Karpas-422 (cell line): ENCODE results near the gene SLC4A1AP. TPM values are rescaled to one million over a fixed set of nuclear protein-coding genes. Genes with fewer than 3 reads are reported as not detected.

Experiments
- DNase-seq: peaks from one replicate; pipeline ENCODE4 v3.0.0-alpha.2; 2015
- H2AFZ ChIP-seq: fragments of 200-600 bp; sonication (generic); 2 replicates; pipeline ENCODE4 v1.6.1; 2014; ENCODE audit warnings: antibody characterized with exemption, low read length, mixed read lengths
- H3K27ac ChIP-seq: fragments of 200-600 bp; sonication (generic); 2 replicates; pipeline ENCODE4 v1.5.1; 2014; ENCODE audit warnings: mild to moderate bottlenecking, low read length, moderate library complexity
- H3K27me3 ChIP-seq: fragments of 200-600 bp; sonication (generic); 2 replicates; pipeline ENCODE4 v1.6.1; 2014; ENCODE audit warnings: low read length, mixed read lengths
- H3K36me3 ChIP-seq: fragments of 200-600 bp; sonication (generic); 2 replicates; pipeline ENCODE4 v1.6.1; 2014; ENCODE audit warnings: low read length, mixed read lengths; ENCODE audit not compliant: insufficient read depth
- H3K4me1 ChIP-seq: fragments of 200-600 bp; sonication (generic); 2 replicates; pipeline ENCODE4 v1.6.1; 2014; ENCODE audit warnings: mild to moderate bottlenecking, low read length, mixed read lengths
- H3K4me2 ChIP-seq: fragments of 200-600 bp; sonication (generic); 2 replicates; pipeline ENCODE4 v1.6.1; 2014; ENCODE audit warnings: low read length, low read depth, mild to moderate bottlenecking; ENCODE audit not compliant: poor library complexity, severe bottlenecking
- H3K4me3 ChIP-seq: fragments of 200-600 bp; sonication (generic); 2 replicates; pipeline ENCODE4 v1.5.1; 2014; ENCODE audit warnings: mild to moderate bottlenecking, antibody characterized with exemption, low read length, mixed read lengths
- H3K79me2 ChIP-seq: fragments of 200-600 bp; sonication (generic); 2 replicates; pipeline ENCODE4 v1.6.1; 2014; ENCODE audit warnings: mild to moderate bottlenecking, low read length, mixed read lengths
- H3K9ac ChIP-seq: fragments of 200-600 bp; sonication (generic); 2 replicates; pipeline ENCODE4 v1.6.0; 2014; ENCODE audit warnings: low read length
- H3K9me2 ChIP-seq: fragments of 200-600 bp; sonication (generic), shearing (Covaris generic); replicated peaks from 2 replicates; pipeline ENCODE4 v1.6.0; 2014; ENCODE audit warnings: mild to moderate bottlenecking, low read length, moderate library complexity; ENCODE audit not compliant: insufficient read depth
- H3K9me3 ChIP-seq: fragments of 300-700, 200-600 bp; sonication (generic); 2 replicates; pipeline ENCODE4 v1.6.1; 2014; ENCODE audit warnings: low read length, mixed read lengths
- H4K20me1 ChIP-seq: fragments of 200-600 bp; sonication (generic); 2 replicates; pipeline ENCODE4 v1.6.1; 2014; ENCODE audit warnings: mild to moderate bottlenecking, antibody characterized with exemption, low read length, low read depth; ENCODE audit not compliant: insufficient read depth
- small RNA-seq: library from RNA; depleted of rRNA; stranded (forward); fragments of <200 nt; gene quantifications from one replicate; pipeline ENCODE3, GENCODE V24; 2014
- total RNA-seq: library from RNA; depleted of rRNA; stranded (reverse); fragments of >200 nt; shearing (Covaris generic); gene quantifications from 2 replicates; pipeline ENCODE4 v1.2.3, GENCODE V29; 2014; ENCODE audit warnings: low replicate concordance; rRNA removed

Gene SLC4A1AP
- total RNA-seq, 1 experiment from 2014 or later = 19.8 TPM

DNA sequence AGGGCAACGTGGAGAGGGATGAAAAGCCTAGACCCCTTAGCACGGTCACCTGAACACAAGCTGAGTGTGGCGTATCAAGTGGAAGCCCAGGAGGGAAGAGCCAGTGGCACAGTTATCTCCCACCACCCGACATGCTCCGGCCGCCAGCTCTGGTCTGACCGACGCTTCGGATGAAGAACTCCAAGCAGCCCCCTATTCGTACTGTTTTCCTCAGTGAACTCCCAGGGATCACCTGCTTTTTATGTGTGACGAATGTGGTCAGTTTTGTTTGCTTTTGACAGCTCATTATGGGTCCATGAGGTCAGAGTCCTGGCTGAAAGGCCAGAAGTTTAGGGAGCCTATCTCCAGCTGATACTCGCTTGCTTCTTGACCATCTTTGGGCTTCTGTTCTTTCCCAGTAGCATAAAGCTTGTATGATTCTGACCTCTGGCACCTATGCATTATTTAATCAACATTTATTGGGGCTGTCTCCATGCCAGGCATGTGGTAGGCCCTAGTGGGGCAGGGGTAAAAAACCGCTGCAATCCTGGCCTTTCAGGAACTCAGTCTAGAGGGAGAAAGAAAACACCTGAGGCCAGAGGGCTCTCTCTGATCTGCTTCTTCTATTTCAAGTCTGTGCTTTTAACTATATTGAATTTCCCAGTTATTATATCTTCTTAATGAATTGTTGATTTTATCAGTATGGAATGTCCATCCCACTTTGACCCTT is 74.8 kb downstream of the SLC4A1AP start:
- Histone ChIP-seq H3K27me3 (no peaks in the 10 kb centered on the region), H3K9me2 (no peaks in the 10 kb centered on the region), H2AFZ (no peak overlapping the region), H3K4me3 (no peak overlapping the region), H3K9ac (no peak overlapping the region), H3K9me3 (no peaks in the 10 kb centered on the region), H3K27ac (no peak overlapping the region), H3K79me2 (no peaks in the 10 kb centered on the region), H3K4me1 (peaks cover 3% of the 10 kb centered on the region), H4K20me1 (no peaks in the 10 kb centered on the region), H3K36me3 (no peaks in the 10 kb centered on the region), H3K4me2 (no peak overlapping the region)
- no peak for DNase-seq

DNA sequence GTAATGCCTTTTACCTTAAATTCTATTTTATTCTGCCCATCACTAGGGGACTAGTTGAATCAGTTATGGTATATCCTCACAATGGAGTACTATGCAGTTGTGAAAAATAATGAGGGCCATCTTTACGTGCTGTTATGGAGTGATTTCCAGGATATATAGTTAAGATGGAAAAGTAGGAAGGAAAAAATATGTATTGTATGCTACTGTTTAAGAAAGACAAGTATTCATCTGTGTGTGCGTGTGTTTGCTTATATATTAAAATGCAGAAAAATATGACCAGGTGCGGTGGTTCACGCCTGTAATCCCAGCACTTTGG is 75.3 kb downstream of the SLC4A1AP start:
- H3K9ac ChIP-seq = no peak overlapping the region
- no peak overlapping the region for H3K4me2 ChIP-seq
- H4K20me1 ChIP-seq = no peaks in the 10 kb centered on the region
- no peaks in the 10 kb centered on the region for H3K9me2 ChIP-seq
- no peaks in the 10 kb centered on the region for H3K27me3 ChIP-seq
- no peaks in the 10 kb centered on the region for H3K9me3 ChIP-seq
- H3K36me3 ChIP-seq = no peaks in the 10 kb centered on the region
- no peak overlapping the region for H2AFZ ChIP-seq
- no peak for DNase-seq
- no peaks in the 10 kb centered on the region for H3K79me2 ChIP-seq
- H3K4me1 ChIP-seq = peaks cover 3% of the 10 kb centered on the region
- no peak overlapping the region for H3K27ac ChIP-seq
- H3K4me3 ChIP-seq = no peak overlapping the region

DNA sequence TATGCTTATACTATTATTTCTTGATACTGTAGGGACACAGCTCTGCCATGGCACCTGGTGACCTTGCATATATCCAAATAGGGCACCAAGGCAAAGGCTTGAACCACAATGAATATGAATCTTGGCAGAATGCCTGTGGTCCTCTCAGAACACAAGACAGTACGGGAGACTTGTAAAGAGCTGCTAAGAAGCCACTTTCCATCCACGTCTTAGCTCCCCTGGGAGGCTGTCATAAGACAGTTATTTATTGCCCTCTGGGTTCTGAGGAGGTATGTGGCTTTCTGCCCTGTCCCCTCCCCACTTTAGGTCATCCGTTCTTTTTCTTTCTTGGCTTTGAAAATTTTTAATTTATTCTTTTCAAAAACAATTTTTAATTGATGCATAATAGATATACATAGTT is 78.0 kb downstream of the SLC4A1AP start:
- Histone ChIP-seq H2AFZ (no peak overlapping the region), H3K36me3 (no peaks in the 10 kb centered on the region), H3K9me2 (no peaks in the 10 kb centered on the region), H4K20me1 (no peaks in the 10 kb centered on the region), H3K27me3 (no peaks in the 10 kb centered on the region), H3K9me3 (no peaks in the 10 kb centered on the region), H3K79me2 (no peaks in the 10 kb centered on the region), H3K4me2 (no peak overlapping the region), H3K27ac (no peak overlapping the region), H3K9ac (no peak overlapping the region), H3K4me3 (no peak overlapping the region), H3K4me1 (peaks cover 3% of the 10 kb centered on the region)
- no peak for DNase-seq

- Histone ChIP-seq H2AFZ (no peak overlapping the region), H3K36me3 (no peaks in the 10 kb centered on the region), H3K4me2 (no peak overlapping the region), H3K9me2 (no peaks in the 10 kb centered on the region), H4K20me1 (no peaks in the 10 kb centered on the region), H3K9ac (no peak overlapping the region), H3K27me3 (no peaks in the 10 kb centered on the region), H3K27ac (no peak overlapping the region), H3K79me2 (no peaks in the 10 kb centered on the region), H3K4me3 (no peak overlapping the region), H3K9me3 (no peaks in the 10 kb centered on the region), H3K4me1 (peaks cover 3% of the 10 kb centered on the region)
- no peak for DNase-seq
Observed at GRCh38 chr2:27742571-27742970, 78.9 kb downstream of the SLC4A1AP start.

Small RNA genes within 50 kb of the gene (small RNA-seq; reads per million reads assigned to genes)
- gene RF00340 = not detected

Other genes with a start within 250 kb of the SLC4A1AP start
- gene NRBP1, start 235.3 kb upstream of the SLC4A1AP start, total RNA-seq = 27.1 and 30.7 TPM in 2 replicates
- gene KRTCAP3, start 221.5 kb upstream of the SLC4A1AP start, total RNA-seq = 0.61 TPM in 1 of 2 replicates, not detected in the other
- 29.1 and 35.9 TPM in 2 replicates for gene IFT172, start 174.1 kb upstream of the SLC4A1AP start, total RNA-seq
- not detected in 2 replicates for gene FNDC4, start 168.7 kb upstream of the SLC4A1AP start, total RNA-seq
- not detected in 2 replicates for gene GCKR, start 167.1 kb upstream of the SLC4A1AP start, total RNA-seq
- gene ZNF512, start 80.8 kb upstream of the SLC4A1AP start, total RNA-seq = 38.3 and 43.7 TPM in 2 replicates
- gene CCDC121, start 34.9 kb upstream of the SLC4A1AP start, total RNA-seq = 1.2 and 2.9 TPM in 2 replicates
- gene GPN1, start 34.8 kb upstream of the SLC4A1AP start, total RNA-seq = 24.4 and 30.0 TPM in 2 replicates
- gene SUPT7L, start 275 bp upstream of the SLC4A1AP start, total RNA-seq = 27.9 and 47.9 TPM in 2 replicates
- 54.9 and 112 TPM in 2 replicates for gene MRPL33, start 107.8 kb downstream of the SLC4A1AP start, total RNA-seq
- gene RBKS, start 226.5 kb downstream of the SLC4A1AP start, total RNA-seq = 0.90 and 1.6 TPM in 2 replicates
- 32.9 and 40.8 TPM in 2 replicates for gene BABAM2, start 226.8 kb downstream of the SLC4A1AP start, total RNA-seq